CD4-positive, alpha-beta T cell treated with Interferon alpha-2 for 1 hour (primary cell): ENCODE results near the gene SLC22A1.
"Not testable (repeated sequence)": the region's sequence is repeated elsewhere in the genome, so short reads cannot be mapped to it uniquely, and the experiment has no call there.

Experiments used
- DNase-seq, 2 donors: peaks; one replicate each; pipeline ENCODE4 v3.0.0-alpha.2; 2020 to 2022

Gene SLC22A1

GRCh38 chr6:160095146-160095845 is 26.3 kb upstream of the SLC22A1 start:
- no peak for DNase-seq

- DNase-seq, result no peak
Measured at GRCh38 chr6:160101277-160102205, 20.1 kb upstream of the SLC22A1 start.

DNA sequence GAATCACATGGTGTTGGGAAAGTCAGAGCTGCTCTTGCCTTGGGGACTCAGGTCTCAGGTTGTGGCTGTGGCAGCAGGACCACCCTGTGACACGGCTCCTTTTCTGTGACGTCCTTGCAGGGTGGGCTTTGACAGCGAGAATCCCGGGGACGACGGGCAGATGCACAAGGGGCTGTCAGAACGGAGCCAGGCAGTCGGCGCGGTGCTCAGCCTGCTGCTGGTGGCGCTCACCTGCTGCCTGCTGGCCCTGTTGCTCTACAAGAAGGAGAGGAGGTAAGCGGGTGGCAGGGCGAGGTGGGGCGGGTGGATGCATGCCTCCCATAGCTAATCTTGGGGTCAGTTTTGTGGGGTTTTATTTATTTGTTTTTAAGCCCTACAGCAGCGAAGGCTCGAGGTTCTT is 19.2 kb upstream of the SLC22A1 start:
- DNase-seq, result no peak

DNA sequence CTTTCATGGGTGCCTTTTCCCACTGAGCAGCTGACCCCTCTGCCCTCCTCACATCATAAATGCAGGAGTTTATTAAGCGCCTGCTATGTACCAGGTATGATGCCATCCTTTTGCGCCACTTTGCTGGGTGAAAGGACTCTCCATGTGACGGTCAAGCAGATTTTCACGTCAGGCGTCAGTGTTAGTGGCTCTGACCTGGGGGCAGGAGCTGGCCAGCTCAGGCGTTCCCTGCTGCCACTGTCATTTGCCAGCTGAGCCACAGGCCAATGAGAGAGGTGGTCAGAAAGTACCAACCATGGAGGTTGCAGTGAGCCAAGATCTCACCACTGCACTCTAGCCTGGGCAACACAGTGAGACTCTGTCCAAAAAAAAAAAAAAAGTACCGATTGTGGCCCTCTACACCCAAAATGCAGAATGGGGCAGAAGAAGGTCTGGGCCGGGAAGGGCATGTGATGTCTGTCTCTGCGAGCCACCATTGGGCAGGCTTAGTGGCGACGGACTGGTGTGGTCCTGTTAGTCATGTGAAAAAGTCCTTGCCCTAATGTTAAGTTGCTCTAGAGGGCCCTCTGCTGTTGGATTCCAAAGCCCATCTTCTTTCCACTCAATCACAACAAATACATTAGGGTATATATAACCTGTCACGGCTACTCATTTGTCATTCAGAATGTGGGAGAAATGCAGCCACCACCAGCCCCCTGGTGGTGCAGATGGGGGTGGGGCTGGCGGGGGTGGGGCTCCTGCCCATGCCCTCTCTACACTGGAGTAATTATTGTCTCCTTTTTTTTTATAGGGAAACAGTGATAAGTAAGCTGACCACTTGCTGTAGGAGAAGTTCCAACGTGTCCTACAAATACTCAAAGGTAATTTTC is 18.4 kb upstream of the SLC22A1 start:
- peak in 1 of 2 donors; percentile 40 for DNase-seq

GRCh38 chr6:160103825-160104100 is 17.9 kb upstream of the SLC22A1 start:
- DNase-seq, result no peak

DNA sequence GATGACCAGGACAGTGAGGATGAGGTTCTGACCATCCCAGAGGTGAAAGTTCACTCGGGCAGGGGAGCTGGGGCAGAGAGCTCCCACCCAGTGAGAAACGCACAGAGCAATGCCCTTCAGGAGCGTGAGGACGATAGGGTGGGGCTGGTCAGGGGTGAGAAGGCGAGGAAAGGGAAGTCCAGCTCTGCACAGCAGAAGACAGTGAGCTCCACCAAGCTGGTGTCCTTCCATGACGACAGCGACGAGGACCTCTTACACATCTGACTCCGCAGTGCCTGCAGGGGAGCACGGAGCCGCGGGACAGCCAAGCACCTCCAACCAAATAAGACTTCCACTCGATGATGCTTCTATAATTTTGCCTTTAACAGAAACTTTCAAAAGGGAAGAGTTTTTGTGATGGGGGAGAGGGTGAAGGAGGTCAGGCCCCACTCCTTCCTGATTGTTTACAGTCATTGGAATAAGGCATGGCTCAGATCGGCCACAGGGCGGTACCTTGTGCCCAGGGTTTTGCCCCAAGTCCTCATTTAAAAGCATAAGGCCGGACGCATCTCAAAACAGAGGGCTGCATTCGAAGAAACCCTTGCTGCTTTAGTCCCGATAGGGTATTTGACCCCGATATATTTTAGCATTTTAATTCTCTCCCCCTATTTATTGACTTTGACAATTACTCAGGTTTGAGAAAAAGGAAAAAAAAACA is 16.6 kb upstream of the SLC22A1 start:
- no peak for DNase-seq

- DNase-seq, result no peak
Measured at GRCh38 chr6:160106010-160106409, 15.6 kb upstream of the SLC22A1 start.

GRCh38 chr6:160106701-160107100 is 14.9 kb upstream of the SLC22A1 start:
- no peak for DNase-seq

- DNase-seq, result no peak
Measured at GRCh38 chr6:160108077-160108476, 13.5 kb upstream of the SLC22A1 start.

DNA sequence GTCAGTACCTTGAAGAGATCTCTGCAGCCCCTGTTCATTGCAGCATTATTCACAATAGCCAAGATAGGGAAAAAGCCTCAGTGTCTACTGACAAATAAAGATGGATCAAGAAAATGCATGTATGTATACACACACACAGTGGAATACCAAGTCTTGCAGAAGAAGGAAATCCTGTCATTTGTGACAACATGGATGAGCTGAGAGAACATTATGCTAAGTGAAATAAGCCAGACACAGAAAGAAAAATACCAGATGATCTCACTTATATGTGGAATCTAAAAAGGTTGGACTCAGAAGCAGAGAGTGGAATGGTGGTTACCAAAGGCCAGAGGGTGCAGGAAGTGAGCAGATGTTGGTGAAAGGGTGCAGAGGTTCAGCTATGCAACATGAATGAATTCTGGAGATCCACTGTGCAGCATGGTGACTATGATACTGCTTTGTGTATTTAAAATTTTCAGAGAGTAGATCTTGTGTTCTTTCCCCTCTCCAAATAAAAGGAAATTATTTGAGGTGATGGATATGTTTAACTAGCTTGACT is 11.0 kb upstream of the SLC22A1 start:
- DNase-seq, result no peak

DNA sequence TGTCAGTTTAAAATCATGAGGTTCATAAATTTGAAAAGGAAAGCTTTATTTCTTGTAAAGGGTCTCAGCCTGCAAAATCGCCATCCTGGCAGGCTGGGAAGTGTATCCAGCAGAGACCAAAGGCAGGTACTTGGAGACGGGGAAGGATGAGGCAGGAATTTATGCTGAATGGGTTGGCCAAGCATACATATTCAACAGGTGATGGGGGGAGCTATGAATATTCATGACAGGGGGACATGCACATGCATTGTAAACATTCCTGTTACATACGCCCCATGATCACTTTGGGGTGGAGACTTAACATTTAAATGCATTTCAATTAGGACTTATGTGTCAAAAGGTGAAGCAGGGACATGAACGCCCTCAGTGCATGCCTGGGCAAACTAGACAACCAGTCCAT is 9.8 kb upstream of the SLC22A1 start:
- no peak for DNase-seq

DNA sequence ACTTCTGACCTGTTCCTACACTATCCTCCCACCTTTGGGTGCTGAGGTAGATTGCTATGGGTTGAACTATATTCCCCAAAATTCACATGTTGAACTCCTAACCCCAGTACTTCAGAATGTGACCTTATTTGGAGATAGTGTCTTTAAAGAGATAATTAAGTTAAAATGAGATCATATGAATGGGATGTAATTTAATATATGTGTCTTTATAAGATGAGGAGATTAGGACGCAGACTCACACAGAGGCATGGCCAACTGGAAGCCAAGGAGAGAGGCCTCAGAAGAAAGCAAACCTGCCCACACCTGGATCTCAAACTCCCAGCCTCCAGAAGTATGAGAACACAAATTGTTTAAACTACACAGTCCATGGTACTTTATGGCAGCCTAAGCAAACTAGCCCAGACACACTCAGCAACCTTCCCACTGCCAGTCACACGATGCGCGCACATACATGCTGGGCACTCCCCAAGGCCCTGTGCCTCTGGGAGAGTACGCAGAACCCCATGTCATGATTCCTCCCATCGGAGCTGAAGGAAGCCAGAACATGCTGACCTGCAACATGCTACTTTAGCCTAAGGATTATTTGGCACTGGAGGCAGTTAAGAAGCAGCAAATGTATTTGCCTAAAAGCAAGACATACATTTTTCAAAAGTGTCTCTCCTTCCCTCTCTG is 8.9 kb upstream of the SLC22A1 start:
- no peak for DNase-seq

GRCh38 chr6:160114536-160114935 is 7.1 kb upstream of the SLC22A1 start:
- DNase-seq, result not testable (repeated sequence)

GRCh38 chr6:160115421-160115820 is 6.2 kb upstream of the SLC22A1 start:
- no peak for DNase-seq

DNA sequence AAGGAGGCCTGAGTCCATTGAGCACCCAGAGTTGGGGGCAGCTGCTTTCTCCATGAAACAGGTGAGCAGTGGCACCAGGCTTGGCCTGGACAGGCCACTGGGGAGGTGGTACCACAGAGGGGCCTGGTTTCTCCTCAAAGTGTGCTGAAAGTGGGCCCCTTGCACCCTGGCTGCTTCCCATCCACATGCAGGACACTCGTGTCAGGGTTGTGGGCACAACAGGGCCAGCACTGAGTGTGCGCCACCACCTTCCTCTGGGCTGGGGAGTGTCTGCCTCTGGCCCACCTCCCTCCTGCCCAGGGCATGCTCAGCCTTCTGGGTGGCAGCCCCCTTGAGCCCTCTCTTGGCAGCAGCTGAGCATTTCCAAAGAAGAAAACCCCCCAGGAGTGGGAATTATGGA is 5.2 kb upstream of the SLC22A1 start:
- no peak for DNase-seq

GRCh38 chr6:160117137-160117536 is 4.5 kb upstream of the SLC22A1 start:
- DNase-seq, result no peak

DNA sequence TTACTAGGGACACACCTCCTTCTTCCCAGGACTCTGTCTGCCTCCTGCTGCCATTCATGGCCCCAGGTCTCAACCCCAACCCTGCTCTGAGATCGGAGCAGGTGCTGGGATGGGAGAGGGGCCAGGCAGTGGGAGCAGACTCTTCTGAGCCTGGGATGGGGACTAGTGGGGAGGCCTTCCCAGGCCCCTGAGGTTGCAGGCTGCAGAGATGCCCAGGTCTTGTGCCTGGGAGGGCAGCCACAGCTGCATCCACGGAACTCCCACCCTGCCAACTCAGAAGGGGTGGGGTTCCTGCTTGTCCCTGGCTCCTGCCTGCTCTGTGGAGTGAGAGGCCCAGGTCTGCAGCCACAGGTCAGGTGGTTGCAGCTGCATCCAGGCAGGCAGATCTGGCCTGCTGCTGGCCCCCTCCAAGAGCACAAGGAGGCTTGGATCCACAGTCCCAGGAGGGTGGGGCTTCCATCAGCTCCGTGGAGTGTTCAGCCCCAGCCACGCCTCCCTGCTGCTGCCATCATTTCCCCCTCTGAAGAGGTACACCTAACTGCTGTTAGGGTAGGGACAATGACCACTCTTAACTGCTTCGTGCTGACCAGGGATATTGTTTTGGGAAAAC is 2.9 kb upstream of the SLC22A1 start:
- no peak for DNase-seq

DNA sequence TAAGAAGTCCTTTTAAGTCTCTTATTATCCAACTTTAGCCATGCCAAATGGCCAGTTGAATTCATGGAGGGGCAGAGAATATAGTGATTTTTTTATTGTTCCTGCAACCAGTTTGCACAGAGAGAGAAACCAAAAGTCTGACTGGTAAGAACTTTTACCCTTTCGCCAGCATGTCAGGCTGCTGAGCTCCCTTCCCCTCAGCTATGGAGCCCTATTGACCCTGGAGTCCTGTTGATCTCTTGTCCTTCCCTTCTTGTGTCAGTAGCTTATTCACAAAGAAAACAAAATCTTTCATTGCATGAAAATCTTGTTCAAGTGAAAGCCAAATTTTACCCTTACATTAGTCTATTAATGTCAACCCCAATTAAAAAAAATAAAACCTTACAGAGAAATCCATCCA is 1.5 kb upstream of the SLC22A1 start:
- DNase-seq, result no peak

GRCh38 chr6:160121981-160122380 is 366 bp downstream of the SLC22A1 start:
- no peak for DNase-seq

DNA sequence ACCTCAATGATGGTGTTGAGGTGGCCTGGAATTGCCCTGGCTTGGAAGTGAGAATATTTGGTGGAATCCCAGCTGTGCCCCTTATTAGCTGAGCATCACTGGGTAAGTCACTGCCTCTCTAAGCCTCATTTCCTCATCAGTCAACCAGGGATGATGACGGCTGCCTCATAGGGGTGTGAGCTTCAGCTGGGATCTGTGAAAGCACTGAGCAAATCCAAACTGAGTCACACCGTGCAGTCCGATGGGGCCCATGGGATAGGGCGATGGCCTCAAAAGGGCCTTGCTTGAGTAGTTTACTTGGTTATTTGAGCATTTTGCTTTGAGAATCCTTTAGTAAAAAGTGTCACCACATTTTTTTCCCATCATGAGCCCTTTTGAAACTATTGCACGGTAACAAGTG is 1.1 kb downstream of the SLC22A1 start:
- DNase-seq, result no peak

- DNase-seq, result no peak
Measured at GRCh38 chr6:160124007-160124406, 2.4 kb downstream of the SLC22A1 start.

DNA sequence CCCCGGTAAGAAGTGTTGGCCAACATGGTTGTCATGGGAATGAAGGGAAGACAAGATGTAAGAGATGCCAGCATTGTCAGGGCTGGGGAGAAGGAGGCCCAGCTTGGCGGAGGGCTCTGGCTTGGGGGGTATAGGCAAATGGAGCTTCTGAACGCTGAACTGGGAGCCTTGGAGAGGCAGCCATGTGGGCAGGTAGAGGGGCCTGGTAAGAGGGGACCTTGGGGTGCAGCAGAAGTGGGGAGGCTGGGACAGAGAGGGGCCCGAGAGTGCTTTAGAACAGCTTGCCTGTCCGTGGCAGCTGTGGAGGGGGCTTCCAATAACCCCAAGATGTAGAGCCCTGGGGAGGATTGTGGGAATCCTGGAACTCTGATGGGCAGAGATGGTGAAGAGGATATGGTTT is 3.0 kb downstream of the SLC22A1 start:
- DNase-seq, result no peak
